Measurements from ENCODE around the gene AUTS2. TPM values are rescaled to one million over a fixed set of nuclear protein-coding genes. Genes with fewer than 3 reads are reported as not detected.

The AUTS2 gene
- polyA plus RNA-seq, 3 donors = 0.08 to 0.35 TPM; not detected in 1

- Histone ChIP-seq H3K27ac (ENCODE audit: low read depth in 1 of 2, low read length in 2 of 2) (no peak overlapping the region), H3K4me2 (replicated peaks; ENCODE audit: extremely low read depth, low read length, poor library complexity, severe bottlenecking) (no peak overlapping the region), H2AFZ (ENCODE audit: insufficient read depth, low read depth, low read length, poor library complexity, severe bottlenecking) (no peak overlapping the region), H3K36me3 (replicated peaks in 1 of 2; ENCODE audit: control insufficient read depth in 1 of 2, insufficient read depth in 2 of 2, low read length in 2 of 2) (no peaks in the 10 kb centered on the region), H3K4me1 (ENCODE audit: control insufficient read depth in 1 of 2, insufficient read depth in 2 of 2, low read length in 2 of 2) (no peaks in the 10 kb centered on the region), H4K20me1 (ENCODE audit: insufficient read depth, low read length) (no peaks in the 10 kb centered on the region), H3K9me3 (replicated peaks in 1 of 2; ENCODE audit: control insufficient read depth in 1 of 2, insufficient read depth in 1 of 2, low read length in 2 of 2) (no peaks in the 10 kb centered on the region), H3K4me3 (replicated peaks in 1 of 3; ENCODE audit: low read depth in 2 of 3, low read length in 3 of 3) (no peak overlapping the region), H3K79me2 (ENCODE audit: insufficient read depth, low read length) (no peaks in the 10 kb centered on the region), H3K27me3 (ENCODE audit: control insufficient read depth in 2 of 2, insufficient read depth in 2 of 2, low read length in 2 of 2) (no peaks in the 10 kb centered on the region), H3K9ac (ENCODE audit: insufficient read depth, low read length, poor library complexity, severe bottlenecking) (no peak overlapping the region)
- Mint-ChIP-seq H3K27ac (no peak overlapping the region), H3K4me3 (no peak overlapping the region), H3K9me3 (peaks cover 0 to 3% (median 0%) of the 10 kb centered on the region in 7 donors), H3K36me3 (no peaks in the 10 kb centered on the region), H3K4me1 (no peaks in the 10 kb centered on the region), H3K27me3 (ENCODE audit: low read depth in 3 of 3) (no peaks in the 10 kb centered on the region)
- 100% methylated on average over 1 of the region's 2 CpGs for WGBS (ENCODE audit: insufficient coverage)
- no peak for DNase-seq
- intact Hi-C loops (cut with micrococcal nuclease) = no loop called here
- no peak for TF ChIP-seq CTCF (IDR thresholded peaks at IDR 0.05)
These were observed 743.2 kb downstream of the AUTS2 start for GRCh38 chr7:70341446-70341845.

- H3K4me3 Mint-ChIP-seq = no peak overlapping the region
- no peak overlapping the region for H3K27ac Mint-ChIP-seq
- Histone ChIP-seq H3K79me2 (ENCODE audit: insufficient read depth, low read length) (no peaks in the 10 kb centered on the region), H3K36me3 (replicated peaks in 1 of 2; ENCODE audit: control insufficient read depth in 1 of 2, insufficient read depth in 2 of 2, low read length in 2 of 2) (no peaks in the 10 kb centered on the region), H3K27me3 (ENCODE audit: control insufficient read depth in 2 of 2, insufficient read depth in 2 of 2, low read length in 2 of 2) (no peaks in the 10 kb centered on the region), H4K20me1 (ENCODE audit: insufficient read depth, low read length) (no peaks in the 10 kb centered on the region), H3K4me1 (ENCODE audit: control insufficient read depth in 1 of 2, insufficient read depth in 2 of 2, low read length in 2 of 2) (no peaks in the 10 kb centered on the region), H3K9me3 (replicated peaks in 1 of 2; ENCODE audit: control insufficient read depth in 1 of 2, insufficient read depth in 1 of 2, low read length in 2 of 2) (no peaks in the 10 kb centered on the region), H3K4me2 (replicated peaks; ENCODE audit: extremely low read depth, low read length, poor library complexity, severe bottlenecking) (no peak overlapping the region), H3K4me3 (replicated peaks in 1 of 3; ENCODE audit: low read depth in 2 of 3, low read length in 3 of 3) (no peak overlapping the region), H2AFZ (ENCODE audit: insufficient read depth, low read depth, low read length, poor library complexity, severe bottlenecking) (no peak overlapping the region), H3K27ac (ENCODE audit: low read depth in 1 of 2, low read length in 2 of 2) (no peak overlapping the region), H3K9ac (ENCODE audit: insufficient read depth, low read length, poor library complexity, severe bottlenecking) (no peak overlapping the region)
- DNase-seq = no peak
- no peak for TF ChIP-seq CTCF (IDR thresholded peaks at IDR 0.05)
- H3K27me3 Mint-ChIP-seq (ENCODE audit: low read depth in 3 of 3) = peaks cover 0 to 2% (median 0%) of the 10 kb centered on the region in 3 donors
- intact Hi-C loops (cut with micrococcal nuclease) = no loop called here
- H3K36me3 Mint-ChIP-seq = no peaks in the 10 kb centered on the region
- peaks cover 0 to 3% (median 0%) of the 10 kb centered on the region in 7 donors for H3K9me3 Mint-ChIP-seq
- H3K4me1 Mint-ChIP-seq = no peaks in the 10 kb centered on the region
- WGBS (ENCODE audit: insufficient coverage) = 90% methylated on average over 2 of the region's 2 CpGs
These were observed 745.2 kb downstream of the AUTS2 start for GRCh38 chr7:70343519-70343918.

Measured in CD14-positive monocyte (primary cell).